ENCODE data around the gene RAPGEF4.

GRCh38 chr2:173028141-173028540, 292.5 kb downstream of the RAPGEF4 start:
- TF ChIP-seq, protein P1, sequence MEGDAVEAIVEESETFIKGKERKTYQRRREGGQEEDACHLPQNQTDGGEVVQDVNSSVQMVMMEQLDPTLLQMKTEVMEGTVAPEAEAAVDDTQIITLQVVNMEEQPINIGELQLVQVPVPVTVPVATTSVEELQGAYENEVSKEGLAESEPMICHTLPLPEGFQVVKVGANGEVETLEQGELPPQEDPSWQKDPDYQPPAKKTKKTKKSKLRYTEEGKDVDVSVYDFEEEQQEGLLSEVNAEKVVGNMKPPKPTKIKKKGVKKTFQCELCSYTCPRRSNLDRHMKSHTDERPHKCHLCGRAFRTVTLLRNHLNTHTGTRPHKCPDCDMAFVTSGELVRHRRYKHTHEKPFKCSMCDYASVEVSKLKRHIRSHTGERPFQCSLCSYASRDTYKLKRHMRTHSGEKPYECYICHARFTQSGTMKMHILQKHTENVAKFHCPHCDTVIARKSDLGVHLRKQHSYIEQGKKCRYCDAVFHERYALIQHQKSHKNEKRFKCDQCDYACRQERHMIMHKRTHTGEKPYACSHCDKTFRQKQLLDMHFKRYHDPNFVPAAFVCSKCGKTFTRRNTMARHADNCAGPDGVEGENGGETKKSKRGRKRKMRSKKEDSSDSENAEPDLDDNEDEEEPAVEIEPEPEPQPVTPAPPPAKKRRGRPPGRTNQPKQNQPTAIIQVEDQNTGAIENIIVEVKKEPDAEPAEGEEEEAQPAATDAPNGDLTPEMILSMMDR (IDR thresholded peaks at IDR 0.05; ENCODE audit: low read depth, low read length): no peak
- TF ChIP-seq EZH2phosphoT487 (IDR thresholded peaks at IDR 0.05; ENCODE audit: low read depth): no peak
